K562 (cell line): ENCODE measurements around the gene STARD13. TPM values are rescaled to one million over a fixed set of nuclear protein-coding genes. Genes with fewer than 3 reads are reported as not detected.

Source experiments
- ATAC-seq: fragments of 200-7000 bp; cut with Tn5 transposase; 3 replicates; pipeline ENCODE4 v1.9.1; 2020; ENCODE audit warnings: moderate library complexity
- BruUV-seq: library from RNA; stranded (reverse); fragments of 400-500 nt; replicated peaks from 2 replicates; lab custom pipeline; 2021; lab: Mats Ljungman, UMichigan
- CTCF ChIA-PET: fragments of 300-600 bp; formaldehyde crosslinking; extraction: SDS; loops from one replicate; lab custom pipeline; 2021; ENCODE audit warnings: low intra/inter-chr PET ratio; lab: Yijun Ruan, JAX
- POLR2A ChIA-PET: fragments of 300-600, 350-650 bp; sonication (Branson Sonifier 250); formaldehyde crosslinking; extraction: SDS; loops from one replicate; lab custom pipeline; 2021; ENCODE audit warnings: antibody characterized with exemption, inconsistent platforms; lab: Yijun Ruan, JAX
- DNase-seq, 4 experiments: peaks; one replicate each; pipeline versions ENCODE4 v3.0.0 to v3.0.0-alpha.2; 2011 to 2018; ENCODE audit warnings: low spot score in 3 of 4, mixed read lengths in 3 of 4; ENCODE audit errors: extremely low read depth in 1 of 4
- FAIRE-seq: peaks from 2 replicates; lab custom pipeline; 2011; peaks lifted over from hg19 to GRCh38; lab: Jason Lieb, UNC
- H2AFZ ChIP-seq: 2 replicates; pipeline ENCODE4 v1.6.0; 2011; ENCODE audit warnings: low read depth, low read length, control low read depth, inconsistent platforms
- H3K27ac ChIP-seq: fragments of 200-600 bp; 3 replicates; pipeline ENCODE4 v1.8.0; 2011; ENCODE audit warnings: low read depth, mild to moderate bottlenecking, control low read depth, inconsistent platforms, low read length, moderate library complexity, mixed read lengths; ENCODE audit errors: extremely low read depth
- H3K27me3 ChIP-seq, 2 experiments: fragments of 300-600 bp in 1 of 2; 2 replicates in 1 of 2; 3 replicates in 1 of 2; pipeline versions ENCODE4 v1.6.0 to v1.8.0; 2011; ENCODE audit warnings: inconsistent platforms in 2 of 2, low read length in 2 of 2, mild to moderate bottlenecking in 1 of 2, mixed read lengths in 1 of 2, moderate library complexity in 1 of 2; ENCODE audit not compliant: control insufficient read depth in 2 of 2, insufficient read depth in 2 of 2
- H3K36me3 ChIP-seq: fragments of 300-600 bp; 3 replicates; pipeline ENCODE4 v1.8.0; 2011; ENCODE audit warnings: mild to moderate bottlenecking, low read length, inconsistent platforms; ENCODE audit not compliant: control insufficient read depth, insufficient read depth
- H3K4me1 ChIP-seq, 2 experiments: fragments of 200-600 bp in 1 of 2; replicated peaks in 1 of 2; 2 replicates in 1 of 2; 3 replicates in 1 of 2; pipeline versions ENCODE4 v1.5.1 to v1.8.0; 2011; ENCODE audit warnings: inconsistent platforms in 2 of 2, low read length in 2 of 2, mild to moderate bottlenecking in 1 of 2, mixed read lengths in 1 of 2, moderate library complexity in 1 of 2; ENCODE audit not compliant: control insufficient read depth in 2 of 2, insufficient read depth in 2 of 2
- H3K4me2 ChIP-seq: 2 replicates; pipeline ENCODE4 v1.6.1; 2011; ENCODE audit warnings: low read length, control low read depth, inconsistent platforms, mixed read lengths; ENCODE audit not compliant: insufficient read depth
- H3K4me3 ChIP-seq: fragments of 200-600 bp; sonication (generic), shearing (Covaris generic); 2 replicates; pipeline ENCODE4 v1.5.1; 2016; ENCODE audit warnings: control low read depth, inconsistent platforms
- H3K79me2 ChIP-seq: fragments of 200-600 bp; 3 replicates; pipeline ENCODE4 v1.8.0; 2011; ENCODE audit warnings: low read length, inconsistent platforms; ENCODE audit not compliant: control insufficient read depth, insufficient read depth
- H3K9ac ChIP-seq, 2 experiments: 2 replicates each; pipeline versions ENCODE4 v1.6.0 to v1.6.1; 2011; ENCODE audit warnings: low read depth in 2 of 2, low read length in 2 of 2, control low read depth in 1 of 2, inconsistent platforms in 1 of 2, mild to moderate bottlenecking in 1 of 2, mixed read lengths in 1 of 2; ENCODE audit not compliant: insufficient read depth in 1 of 2
- H3K9me1 ChIP-seq: one replicate; pipeline ENCODE4 v1.6.0; 2011; ENCODE audit warnings: inconsistent platforms, mild to moderate bottlenecking, low read length, moderate library complexity; ENCODE audit not compliant: control insufficient read depth, insufficient read depth
- H3K9me3 ChIP-seq: replicated peaks from 2 replicates; pipeline ENCODE4 v1.5.1; 2011; ENCODE audit warnings: low read depth, low read length, inconsistent platforms; ENCODE audit not compliant: control insufficient read depth, insufficient read depth
- H4K20me1 ChIP-seq: replicated peaks from 2 replicates; pipeline ENCODE4 v1.6.1; 2011; ENCODE audit warnings: low read length, inconsistent platforms, mixed read lengths; ENCODE audit not compliant: control insufficient read depth, insufficient read depth
- EHMT2 ChIP-seq: fragments of 450-650 bp; IDR thresholded peaks from 2 replicates; pipeline ENCODE4 v1.6.1; 2018; ENCODE audit warnings: antibody characterized with exemption
- FOS ChIP-seq: IDR thresholded peaks from 3 replicates; pipeline ENCODE4 v1.6.1; 2011; ENCODE audit not compliant: insufficient read length; ENCODE audit errors: extremely low read depth
- KAT2B ChIP-seq: IDR thresholded peaks from one replicate; pipeline ENCODE4 v1.6.1; 2012; ENCODE audit warnings: low read depth, mild to moderate bottlenecking, control low read depth, inconsistent platforms, low read length, moderate library complexity
- SAP30 ChIP-seq: fragments of 200-600 bp; sonication (generic); IDR thresholded peaks from 2 replicates; pipeline ENCODE4 v1.6.1; 2012; ENCODE audit warnings: borderline replicate concordance, low read depth, mild to moderate bottlenecking, moderate library complexity, low read length, control low read depth, inconsistent platforms; ENCODE audit not compliant: insufficient read depth, poor library complexity, severe bottlenecking
- TAF7 ChIP-seq: fragments of 450-650 bp; IDR thresholded peaks from 2 replicates; pipeline ENCODE4 v1.6.1; 2016; ENCODE audit warnings: missing genetic modification characterization, missing compliant biosample characterization
- ZC3H8 ChIP-seq: fragments of 450-650 bp; IDR thresholded peaks from 2 replicates; pipeline ENCODE4 v1.6.1; 2017
- WGBS: fragments of 100-300 bp; shearing (Covaris generic); methylation state at CpG from one replicate; pipeline ENCODE4 v1.1.6; 2016; ENCODE audit warnings: low coverage, mixed read lengths; ENCODE audit not compliant: insufficient coverage; ENCODE audit errors: missing lambda C conversion rate; 5-methylcytosine and 5-hydroxymethylcytosine counted together
- in situ Hi-C: fragments of 300-500 bp; cut with MboI; formaldehyde crosslinking; loops from 4 replicates; pipeline ENCODE4 v1.15.0; 2018; ENCODE audit warnings: inconsistent platforms, mixed read lengths
- intact Hi-C: fragments of 100-400 bp; cut with micrococcal nuclease; formaldehyde crosslinking; loops from 2 replicates; pipeline ENCODE4 v1.14.2; 2022
- polyA plus RNA-seq, 8 experiments: library from polyadenylated mRNA; depleted of rRNA in 4 of 8; stranded (reverse) in 5 of 8; unstranded in 3 of 8; fragments of >200 nt; fragmentation: Nextera tagmentation in 2 of 8; fragmentation: Illumina TruSeq in 1 of 8; extraction: Ambion mirVana in 2 of 8; extraction: Trizol in 1 of 8; gene quantifications; 2 replicates each; pipeline versions ENCODE4 v1.2.1 to v1.2.3, GENCODE V29; 2011 to 2014; ENCODE audit warnings: inconsistent platforms in 1 of 8, missing spikeins in 1 of 8
- total RNA-seq, 7 experiments: library from RNA; depleted of rRNA in 6 of 7; stranded (reverse); fragments of >200 nt in 6 of 7; fragmentation: Illumina TruSeq in 2 of 7; extraction: Trizol in 2 of 7; gene quantifications; 2 replicates each; pipeline versions ENCODE4 v1.2.1 to v1.2.3, GENCODE V29; 2011 to 2021; ENCODE audit warnings: low replicate concordance in 1 of 7
- TF ChIP-seq, protein P1 (sequence below): sonication (generic); formaldehyde crosslinking; IDR thresholded peaks from 2 replicates; pipeline ENCODE4 v1.9.0; 2022; ENCODE audit warnings: mild to moderate bottlenecking, missing genetic modification reagents
- TF ChIP-seq, protein P2 (sequence below): sonication (generic); formaldehyde crosslinking; IDR thresholded peaks from 2 replicates; pipeline ENCODE4 v1.8.0; 2022; ENCODE audit warnings: mild to moderate bottlenecking, missing genetic modification reagents
- TF ChIP-seq, protein P3 (sequence below): fragments of 450-650 bp; formaldehyde crosslinking; IDR thresholded peaks from 2 replicates; pipeline ENCODE4 v1.4.0; 2020; ENCODE audit warnings: mild to moderate bottlenecking, mixed read lengths

The STARD13 gene
- total and polyA plus RNA-seq, 9 of the 15 experiments (the other 6 are each of a cell fraction or from before 2014, with no cell fraction given), result 0.11 TPM; not detected in 8

DNA sequence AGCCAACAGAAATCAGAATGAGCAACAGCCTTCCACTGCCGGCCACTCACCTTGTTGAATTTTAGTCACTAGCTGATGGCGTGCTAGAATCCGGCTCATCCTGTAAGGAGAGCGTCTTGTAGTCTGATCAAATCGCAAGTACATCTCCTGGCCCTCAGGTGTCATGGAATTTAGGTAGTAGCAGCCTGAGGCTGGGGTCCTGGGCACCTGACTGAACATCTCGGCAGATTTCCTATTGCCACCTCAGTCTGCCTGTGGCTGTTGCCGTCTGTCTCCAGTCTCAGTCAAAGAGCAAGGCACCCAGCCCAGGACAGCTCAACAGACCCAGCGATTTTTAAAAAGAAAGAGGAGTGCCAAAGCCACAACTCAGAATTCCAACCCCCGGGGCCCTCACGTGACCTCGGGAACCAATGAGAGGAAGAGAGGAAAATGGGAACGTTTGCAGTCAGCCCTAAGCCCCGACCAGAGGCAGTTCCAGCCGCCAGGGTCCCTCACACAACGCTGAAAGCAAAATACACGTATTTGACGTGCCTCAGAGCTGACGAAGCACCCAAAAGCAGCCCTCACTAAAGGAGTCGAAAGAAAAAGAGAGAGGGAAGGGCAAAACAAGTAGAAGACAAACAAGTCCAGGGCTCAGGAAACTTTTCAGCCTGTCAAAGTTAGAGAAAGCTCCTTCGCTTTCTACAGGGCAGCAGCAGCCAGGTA is at the start of gene STARD13 (continued):
- TF ChIP-seq, protein P1, sequence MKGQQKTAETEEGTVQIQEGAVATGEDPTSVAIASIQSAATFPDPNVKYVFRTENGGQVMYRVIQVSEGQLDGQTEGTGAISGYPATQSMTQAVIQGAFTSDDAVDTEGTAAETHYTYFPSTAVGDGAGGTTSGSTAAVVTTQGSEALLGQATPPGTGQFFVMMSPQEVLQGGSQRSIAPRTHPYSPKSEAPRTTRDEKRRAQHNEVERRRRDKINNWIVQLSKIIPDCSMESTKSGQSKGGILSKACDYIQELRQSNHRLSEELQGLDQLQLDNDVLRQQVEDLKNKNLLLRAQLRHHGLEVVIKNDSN (CRISPR knock-in tag), result peak; percentile 75
- TF ChIP-seq, protein P2, sequence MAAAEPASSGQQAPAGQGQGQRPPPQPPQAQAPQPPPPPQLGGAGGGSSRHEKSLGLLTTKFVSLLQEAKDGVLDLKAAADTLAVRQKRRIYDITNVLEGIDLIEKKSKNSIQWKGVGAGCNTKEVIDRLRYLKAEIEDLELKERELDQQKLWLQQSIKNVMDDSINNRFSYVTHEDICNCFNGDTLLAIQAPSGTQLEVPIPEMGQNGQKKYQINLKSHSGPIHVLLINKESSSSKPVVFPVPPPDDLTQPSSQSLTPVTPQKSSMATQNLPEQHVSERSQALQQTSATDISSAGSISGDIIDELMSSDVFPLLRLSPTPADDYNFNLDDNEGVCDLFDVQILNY (CRISPR knock-in tag), result no peak

DNA sequence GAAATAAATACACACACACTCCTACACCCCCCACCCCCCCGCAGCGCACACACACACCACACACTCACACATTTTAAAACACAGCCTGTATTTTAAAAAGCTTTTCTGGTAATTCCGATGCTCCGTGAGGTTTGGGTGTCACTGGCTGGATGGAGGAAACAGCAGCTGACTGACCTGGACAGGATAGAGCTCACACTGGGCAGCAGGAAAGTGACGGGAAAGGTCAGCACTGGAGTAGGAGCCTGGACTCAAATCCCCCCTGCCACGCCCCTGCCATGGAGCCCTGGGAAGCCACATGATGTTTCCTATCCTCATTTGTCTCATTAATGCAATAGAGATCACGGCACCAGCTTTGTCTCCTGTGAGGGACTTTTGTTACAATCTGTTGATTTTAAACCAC is 49.3 kb upstream of the STARD13 start:
- H3K9me3 ChIP-seq, result no peaks in the 10 kb centered on the region
- no peaks in the 10 kb centered on the region for H3K4me1 ChIP-seq
- no peaks in the 10 kb centered on the region for H3K9me1 ChIP-seq
- intact Hi-C loops, result no loop called here
- CTCF ChIA-PET, result no interaction called here
- no peak overlapping the region for H2AFZ ChIP-seq
- H3K79me2 ChIP-seq, result no peaks in the 10 kb centered on the region
- 4% methylated on average over 6 of the region's 7 CpGs for WGBS
- no peaks in the 10 kb centered on the region for H3K27me3 ChIP-seq
- H3K27ac ChIP-seq, result no peak overlapping the region
- no peak overlapping the region for H3K4me2 ChIP-seq
- no peaks in the 10 kb centered on the region for H3K36me3 ChIP-seq
- TF ChIP-seq SAP30 (no peak), TAF7 (tag) (no peak), ZC3H8 (no peak), EHMT2 (no peak), KAT2B (no peak), FOS (no peak)
- TF ChIP-seq, protein P3, sequence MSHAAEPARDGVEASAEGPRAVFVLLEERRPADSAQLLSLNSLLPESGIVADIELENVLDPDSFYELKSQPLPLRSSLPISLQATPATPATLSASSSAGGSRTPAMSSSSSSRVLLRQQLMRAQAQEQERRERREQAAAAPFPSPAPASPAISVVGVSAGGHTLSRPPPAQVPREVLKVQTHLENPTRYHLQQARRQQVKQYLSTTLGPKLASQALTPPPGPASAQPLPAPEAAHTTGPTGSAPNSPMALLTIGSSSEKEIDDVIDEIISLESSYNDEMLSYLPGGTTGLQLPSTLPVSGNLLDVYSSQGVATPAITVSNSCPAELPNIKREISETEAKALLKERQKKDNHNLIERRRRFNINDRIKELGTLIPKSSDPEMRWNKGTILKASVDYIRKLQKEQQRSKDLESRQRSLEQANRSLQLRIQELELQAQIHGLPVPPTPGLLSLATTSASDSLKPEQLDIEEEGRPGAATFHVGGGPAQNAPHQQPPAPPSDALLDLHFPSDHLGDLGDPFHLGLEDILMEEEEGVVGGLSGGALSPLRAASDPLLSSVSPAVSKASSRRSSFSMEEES (CRISPR knock-in tag), result no peak
- TF ChIP-seq, all 486 proteins: peak for 0
- Histone ChIP-seq H4K20me1 (no peaks in the 10 kb centered on the region), H3K9ac (no peak overlapping the region), H3K4me3 (no peak overlapping the region)
- no TSS peak for BruUV-seq
- FAIRE-seq (no peak), DNase-seq (no peak), ATAC-seq (no peak)
- in situ Hi-C loops, result no loop called here
- POLR2A ChIA-PET, result no interaction called here
